Midbrain (tissue), 1 donor: ENCODE data around the gene ARL15.

Experiments
- DNase-seq: peaks from one replicate; lab custom pipeline; 2025; lab: John Stamatoyannopoulos, UW

Gene ARL15

GRCh38 chr5:54247226-54247625 is 63.1 kb downstream of the ARL15 start:
- no peak for DNase-seq

GRCh38 chr5:54243483-54244080 is 66.8 kb downstream of the ARL15 start:
- peak; percentile 34 for DNase-seq

GRCh38 chr5:54242297-54242696 is 68.1 kb downstream of the ARL15 start:
- DNase-seq: no peak

- DNase-seq: peak; percentile 19
Observed at GRCh38 chr5:54234304-54234933, 76.0 kb downstream of the ARL15 start.

- no peak for DNase-seq
Observed at GRCh38 chr5:54230936-54231685, 79.3 kb downstream of the ARL15 start.

GRCh38 chr5:54229041-54229780 is 81.2 kb downstream of the ARL15 start:
- peak; percentile 69 for DNase-seq

GRCh38 chr5:54227759-54228158 is 82.6 kb downstream of the ARL15 start:
- DNase-seq: no peak

GRCh38 chr5:54227109-54227508 is 83.3 kb downstream of the ARL15 start:
- DNase-seq: no peak

GRCh38 chr5:54226215-54226614 is 84.2 kb downstream of the ARL15 start:
- DNase-seq: no peak

GRCh38 chr5:54224103-54224826 is 86.1 kb downstream of the ARL15 start:
- no peak for DNase-seq

GRCh38 chr5:54222336-54222735 is 88.0 kb downstream of the ARL15 start:
- DNase-seq: no peak

GRCh38 chr5:54221135-54221534 is 89.2 kb downstream of the ARL15 start:
- no peak for DNase-seq

GRCh38 chr5:54220230-54221040 is 89.9 kb downstream of the ARL15 start:
- DNase-seq: no peak

- peak; percentile 75 for DNase-seq
Observed at GRCh38 chr5:54217826-54218503, 92.4 kb downstream of the ARL15 start.

GRCh38 chr5:54215233-54215736 is 95.1 kb downstream of the ARL15 start:
- no peak for DNase-seq

GRCh38 chr5:54214722-54215121 is 95.7 kb downstream of the ARL15 start:
- no peak for DNase-seq

GRCh38 chr5:54212331-54212730 is 98.0 kb downstream of the ARL15 start:
- DNase-seq: no peak

- no peak for DNase-seq
Observed at GRCh38 chr5:54211912-54212311, 98.5 kb downstream of the ARL15 start.

- DNase-seq: no peak
Observed at GRCh38 chr5:54207566-54207965, 102.8 kb downstream of the ARL15 start.

- no peak for DNase-seq
Observed at GRCh38 chr5:54206580-54207229, 103.7 kb downstream of the ARL15 start.
